ENCODE data around the gene OR7C2. TPM values are rescaled to one million over a fixed set of nuclear protein-coding genes. Genes with fewer than 3 reads are reported as not detected.

The OR7C2 gene
- polyA plus RNA-seq, 2 donors, result not detected

GRCh38 chr19:14949876-14950275 is 8.6 kb downstream of the OR7C2 start:
- no peak overlapping the region for H3K27ac ChIP-seq (ENCODE audit: low read depth in 2 of 2, low read length in 1 of 2)
- peaks cover 3 to 6% of the 10 kb centered on the region in 2 donors for H3K9me3 ChIP-seq (ENCODE audit: control insufficient read depth in 2 of 2, insufficient read depth in 1 of 2, low read depth in 1 of 2, low read length in 1 of 2)
- 65 to 71% methylated on average over 8 of the region's 8 CpGs for WGBS, 2 donors

GRCh38 chr19:14950421-14950820 is 9.1 kb downstream of the OR7C2 start:
- peaks cover 3 to 6% of the 10 kb centered on the region in 2 donors for H3K9me3 ChIP-seq (ENCODE audit: control insufficient read depth in 2 of 2, insufficient read depth in 1 of 2, low read depth in 1 of 2, low read length in 1 of 2)
- no peaks in the 10 kb centered on the region for H3K4me1 ChIP-seq (ENCODE audit: control insufficient read depth in 2 of 2, insufficient read depth in 2 of 2, low read length in 1 of 2)
- WGBS, 2 donors, result 86 to 87% methylated on average over 1 of the region's 1 CpG
- no peak overlapping the region for H3K4me3 ChIP-seq (ENCODE audit: low read depth in 1 of 2, low read length in 2 of 2)
- H3K27me3 ChIP-seq (ENCODE audit: control insufficient read depth in 1 of 2, insufficient read depth in 2 of 2, low read length in 2 of 2), result peaks cover 0 to 3% of the 10 kb centered on the region in 2 donors
- H3K36me3 ChIP-seq (ENCODE audit: control insufficient read depth in 2 of 2, insufficient read depth in 2 of 2, low read length in 1 of 2), result no peaks in the 10 kb centered on the region
- no peak overlapping the region for H3K27ac ChIP-seq (ENCODE audit: low read depth in 2 of 2, low read length in 1 of 2)

More at GRCh38 chr19:14949876-14950275, 8.6 kb downstream of the OR7C2 start:
- Histone ChIP-seq H3K4me1 (ENCODE audit: control insufficient read depth in 2 of 2, insufficient read depth in 2 of 2, low read length in 1 of 2) (no peaks in the 10 kb centered on the region), H3K36me3 (ENCODE audit: control insufficient read depth in 2 of 2, insufficient read depth in 2 of 2, low read length in 1 of 2) (no peaks in the 10 kb centered on the region), H3K27me3 (ENCODE audit: control insufficient read depth in 1 of 2, insufficient read depth in 2 of 2, low read length in 2 of 2) (peaks cover 0 to 3% of the 10 kb centered on the region in 2 donors), H3K4me3 (ENCODE audit: low read depth in 1 of 2, low read length in 2 of 2) (no peak overlapping the region)

GRCh38 chr19:14952767-14953166 is 11.5 kb downstream of the OR7C2 start:
- Histone ChIP-seq H3K9me3 (ENCODE audit: control insufficient read depth in 2 of 2, insufficient read depth in 1 of 2, low read depth in 1 of 2, low read length in 1 of 2) (peaks cover 3 to 16% of the 10 kb centered on the region in 2 donors), H3K27ac (ENCODE audit: low read depth in 2 of 2, low read length in 1 of 2) (no peak overlapping the region), H3K27me3 (ENCODE audit: control insufficient read depth in 1 of 2, insufficient read depth in 2 of 2, low read length in 2 of 2) (peaks cover 0 to 3% of the 10 kb centered on the region in 2 donors), H3K4me3 (ENCODE audit: low read depth in 1 of 2, low read length in 2 of 2) (no peak overlapping the region), H3K4me1 (ENCODE audit: control insufficient read depth in 2 of 2, insufficient read depth in 2 of 2, low read length in 1 of 2) (no peaks in the 10 kb centered on the region), H3K36me3 (ENCODE audit: control insufficient read depth in 2 of 2, insufficient read depth in 2 of 2, low read length in 1 of 2) (no peaks in the 10 kb centered on the region)
- WGBS, 2 donors, result 79 to 83% methylated on average over 11 of the region's 11 CpGs

- 32 to 37% methylated on average over 24 of the region's 24 CpGs for WGBS, 2 donors
- Histone ChIP-seq H3K27me3 (ENCODE audit: control insufficient read depth in 1 of 2, insufficient read depth in 2 of 2, low read length in 2 of 2) (peaks cover 0 to 3% of the 10 kb centered on the region in 2 donors), H3K9me3 (ENCODE audit: control insufficient read depth in 2 of 2, insufficient read depth in 1 of 2, low read depth in 1 of 2, low read length in 1 of 2) (peaks cover 3 to 17% of the 10 kb centered on the region in 2 donors), H3K4me3 (ENCODE audit: low read depth in 1 of 2, low read length in 2 of 2) (no peak overlapping the region), H3K36me3 (ENCODE audit: control insufficient read depth in 2 of 2, insufficient read depth in 2 of 2, low read length in 1 of 2) (no peaks in the 10 kb centered on the region), H3K4me1 (ENCODE audit: control insufficient read depth in 2 of 2, insufficient read depth in 2 of 2, low read length in 1 of 2) (no peaks in the 10 kb centered on the region), H3K27ac (ENCODE audit: low read depth in 2 of 2, low read length in 1 of 2) (no peak overlapping the region)
Observed at GRCh38 chr19:14954071-14954655, 12.9 kb downstream of the OR7C2 start.

DNA sequence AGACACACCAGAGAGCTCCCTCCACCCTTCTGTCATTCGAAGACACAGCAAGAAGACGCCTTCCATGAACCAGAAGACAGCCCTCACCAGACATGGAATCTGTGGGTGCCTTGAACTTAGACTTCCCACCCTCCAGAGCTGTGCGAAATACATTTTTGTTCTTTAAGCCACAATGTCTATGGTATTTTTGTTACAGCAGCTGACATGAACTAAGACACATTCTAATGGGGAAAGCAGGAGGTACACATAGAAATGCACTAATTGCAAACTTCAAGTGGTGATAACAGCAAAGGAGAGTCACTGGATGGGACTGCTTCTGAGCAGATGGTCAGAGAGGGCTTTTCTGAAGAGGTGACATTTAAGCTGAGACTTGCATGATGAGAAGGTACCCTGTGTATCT is 16.2 kb downstream of the OR7C2 start:
- Histone ChIP-seq H3K4me3 (ENCODE audit: low read depth in 1 of 2, low read length in 2 of 2) (no peak overlapping the region), H3K27me3 (ENCODE audit: control insufficient read depth in 1 of 2, insufficient read depth in 2 of 2, low read length in 2 of 2) (no peaks in the 10 kb centered on the region), H3K9me3 (ENCODE audit: control insufficient read depth in 2 of 2, insufficient read depth in 1 of 2, low read depth in 1 of 2, low read length in 1 of 2) (peaks cover 3 to 19% of the 10 kb centered on the region in 2 donors), H3K36me3 (ENCODE audit: control insufficient read depth in 2 of 2, insufficient read depth in 2 of 2, low read length in 1 of 2) (no peaks in the 10 kb centered on the region), H3K4me1 (ENCODE audit: control insufficient read depth in 2 of 2, insufficient read depth in 2 of 2, low read length in 1 of 2) (no peaks in the 10 kb centered on the region), H3K27ac (ENCODE audit: low read depth in 2 of 2, low read length in 1 of 2) (no peak overlapping the region)
- WGBS, 2 donors, result 89 to 91% methylated on average over 3 of the region's 3 CpGs

GRCh38 chr19:14959263-14959662 is 18.0 kb downstream of the OR7C2 start:
- H3K27me3 ChIP-seq (ENCODE audit: control insufficient read depth in 1 of 2, insufficient read depth in 2 of 2, low read length in 2 of 2), result no peaks in the 10 kb centered on the region
- H3K9me3 ChIP-seq (ENCODE audit: control insufficient read depth in 2 of 2, insufficient read depth in 1 of 2, low read depth in 1 of 2, low read length in 1 of 2), result peaks cover 3 to 15% of the 10 kb centered on the region in 2 donors
- H3K4me3 ChIP-seq (ENCODE audit: low read depth in 1 of 2, low read length in 2 of 2), result no peak overlapping the region
- no peak overlapping the region for H3K27ac ChIP-seq (ENCODE audit: low read depth in 2 of 2, low read length in 1 of 2)
- 20 to 83% methylated on average over 1 of the region's 1 CpG for WGBS, 2 donors
- no peaks in the 10 kb centered on the region for H3K36me3 ChIP-seq (ENCODE audit: control insufficient read depth in 2 of 2, insufficient read depth in 2 of 2, low read length in 1 of 2)
- H3K4me1 ChIP-seq (ENCODE audit: control insufficient read depth in 2 of 2, insufficient read depth in 2 of 2, low read length in 1 of 2), result no peaks in the 10 kb centered on the region

- no peaks in the 10 kb centered on the region for H3K36me3 ChIP-seq (ENCODE audit: control insufficient read depth in 2 of 2, insufficient read depth in 2 of 2, low read length in 1 of 2)
- H3K9me3 ChIP-seq (ENCODE audit: control insufficient read depth in 2 of 2, insufficient read depth in 1 of 2, low read depth in 1 of 2, low read length in 1 of 2), result peaks cover 3 to 9% of the 10 kb centered on the region in 2 donors
- H3K27ac ChIP-seq (ENCODE audit: low read depth in 2 of 2, low read length in 1 of 2), result no peak overlapping the region
- H3K4me3 ChIP-seq (ENCODE audit: low read depth in 1 of 2, low read length in 2 of 2), result no peak overlapping the region
- H3K27me3 ChIP-seq (ENCODE audit: control insufficient read depth in 1 of 2, insufficient read depth in 2 of 2, low read length in 2 of 2), result no peaks in the 10 kb centered on the region
- WGBS, 2 donors, result 91 to 94% methylated on average over 24 of the region's 24 CpGs
- no peaks in the 10 kb centered on the region for H3K4me1 ChIP-seq (ENCODE audit: control insufficient read depth in 2 of 2, insufficient read depth in 2 of 2, low read length in 1 of 2)
Observed at GRCh38 chr19:14961956-14962685, 20.8 kb downstream of the OR7C2 start.

GRCh38 chr19:14968247-14968646 is 27.0 kb downstream of the OR7C2 start:
- Histone ChIP-seq H3K4me1 (ENCODE audit: control insufficient read depth in 2 of 2, insufficient read depth in 2 of 2, low read length in 1 of 2) (no peaks in the 10 kb centered on the region), H3K4me3 (ENCODE audit: low read depth in 1 of 2, low read length in 2 of 2) (no peak overlapping the region), H3K27me3 (ENCODE audit: control insufficient read depth in 1 of 2, insufficient read depth in 2 of 2, low read length in 2 of 2) (no peaks in the 10 kb centered on the region), H3K27ac (ENCODE audit: low read depth in 2 of 2, low read length in 1 of 2) (no peak overlapping the region), H3K36me3 (ENCODE audit: control insufficient read depth in 2 of 2, insufficient read depth in 2 of 2, low read length in 1 of 2) (no peaks in the 10 kb centered on the region), H3K9me3 (ENCODE audit: control insufficient read depth in 2 of 2, insufficient read depth in 1 of 2, low read depth in 1 of 2, low read length in 1 of 2) (no peaks in the 10 kb centered on the region)
- WGBS, 2 donors, result 90 to 94% methylated on average over 14 of the region's 14 CpGs

GRCh38 chr19:14971474-14971873 is 30.2 kb downstream of the OR7C2 start:
- Histone ChIP-seq H3K9me3 (ENCODE audit: control insufficient read depth in 2 of 2, insufficient read depth in 1 of 2, low read depth in 1 of 2, low read length in 1 of 2) (no peaks in the 10 kb centered on the region), H3K27me3 (ENCODE audit: control insufficient read depth in 1 of 2, insufficient read depth in 2 of 2, low read length in 2 of 2) (no peaks in the 10 kb centered on the region), H3K4me1 (ENCODE audit: control insufficient read depth in 2 of 2, insufficient read depth in 2 of 2, low read length in 1 of 2) (no peaks in the 10 kb centered on the region), H3K36me3 (ENCODE audit: control insufficient read depth in 2 of 2, insufficient read depth in 2 of 2, low read length in 1 of 2) (no peaks in the 10 kb centered on the region), H3K4me3 (ENCODE audit: low read depth in 1 of 2, low read length in 2 of 2) (no peak overlapping the region), H3K27ac (ENCODE audit: low read depth in 2 of 2, low read length in 1 of 2) (no peak overlapping the region)
- 76 to 83% methylated on average over 7 of the region's 7 CpGs for WGBS, 2 donors

GRCh38 chr19:14972676-14973075 is 31.4 kb downstream of the OR7C2 start:
- Histone ChIP-seq H3K27ac (ENCODE audit: low read depth in 2 of 2, low read length in 1 of 2) (no peak overlapping the region), H3K4me1 (ENCODE audit: control insufficient read depth in 2 of 2, insufficient read depth in 2 of 2, low read length in 1 of 2) (no peaks in the 10 kb centered on the region), H3K27me3 (ENCODE audit: control insufficient read depth in 1 of 2, insufficient read depth in 2 of 2, low read length in 2 of 2) (no peaks in the 10 kb centered on the region), H3K4me3 (ENCODE audit: low read depth in 1 of 2, low read length in 2 of 2) (no peak overlapping the region), H3K36me3 (ENCODE audit: control insufficient read depth in 2 of 2, insufficient read depth in 2 of 2, low read length in 1 of 2) (no peaks in the 10 kb centered on the region), H3K9me3 (ENCODE audit: control insufficient read depth in 2 of 2, insufficient read depth in 1 of 2, low read depth in 1 of 2, low read length in 1 of 2) (no peaks in the 10 kb centered on the region)
- 88 to 89% methylated on average over 27 of the region's 27 CpGs for WGBS, 2 donors

All from esophagus (tissue), 2 donors.